HCT116 (cell line): ENCODE results near the gene SLAMF6. TPM values are rescaled to one million over a fixed set of nuclear protein-coding genes. Genes with fewer than 3 reads are reported as not detected.

ENCODE experiments used
- ATAC-seq: fragments of 200-7000 bp; cut with Tn5 transposase; 2 replicates; pipeline ENCODE4 v1.9.1; 2020; ENCODE audit warnings: mild to moderate bottlenecking, moderate library complexity
- BruUV-seq: library from RNA; stranded (reverse); fragments of 400-500 nt; replicated peaks from 2 replicates; lab custom pipeline; 2021; lab: Mats Ljungman, UMichigan
- CTCF ChIA-PET: fragments of 300-600 bp; sonication (Branson Sonifier 250); formaldehyde crosslinking; loops from one replicate; lab custom pipeline; 2021; ENCODE audit warnings: antibody characterized with exemption; lab: Charles Lee
- POLR2A ChIA-PET: fragments of 300-600, 350-600 bp; sonication (Branson Sonifier 250); formaldehyde crosslinking; loops from one replicate; lab custom pipeline; 2021; ENCODE audit warnings: antibody characterized with exemption; lab: Charles Lee
- RAD21 ChIA-PET, 2 experiments: fragments of 300-600 bp; sonication (Branson Sonifier 250); formaldehyde crosslinking; loops; one replicate each; lab custom pipeline; 2023; ENCODE audit warnings: low total read pairs in 2 of 2; ENCODE audit not compliant: uncharacterized antibody in 2 of 2, unreplicated experiment in 2 of 2, low non-redundant PET in 1 of 2; lab: Charles Lee
- DNase-seq: peaks from one replicate; pipeline ENCODE4 v3.0.0-alpha.2; 2010; ENCODE audit warnings: low read depth, low spot score
- H2AFZ ChIP-seq: fragments of 200-600 bp; shearing (Covaris generic), sonication (generic); 2 replicates; pipeline ENCODE4 v1.6.1; 2017; ENCODE audit warnings: low read depth, mixed run types, mixed read lengths, antibody characterized with exemption, low read length; ENCODE audit not compliant: poor library complexity, severe bottlenecking
- H3K27ac ChIP-seq: 2 replicates; pipeline ENCODE4 v1.5.1; 2012; ENCODE audit warnings: low read depth, low read length
- H3K27me3 ChIP-seq: fragments of 200-600 bp; sonication (generic); 2 replicates; pipeline ENCODE4 v1.6.1; 2016; ENCODE audit warnings: mixed run types, low read length, mixed read lengths; ENCODE audit not compliant: insufficient read depth
- H3K36me3 ChIP-seq, 2 experiments: fragments of 200-500 bp in 1 of 2; fragments of 200-600 bp in 1 of 2; sonication (Bioruptor generic) in 1 of 2; sonication (generic) in 1 of 2; 2 replicates each; pipeline versions ENCODE4 v1.5.1 to v1.6.1; 2014 to 2016; ENCODE audit warnings: low read length in 2 of 2, inconsistent platforms in 1 of 2, mixed read lengths in 1 of 2, mixed run types in 1 of 2; ENCODE audit not compliant: insufficient read depth in 2 of 2, control insufficient read depth in 1 of 2
- H3K4me1 ChIP-seq, 2 experiments: fragments of 200-600 bp in 1 of 2; sonication (generic) in 1 of 2; 2 replicates each; pipeline versions ENCODE4 v1.5.1 to v1.6.1; 2012 to 2017; ENCODE audit warnings: low read length in 2 of 2, inconsistent platforms in 1 of 2, mild to moderate bottlenecking in 1 of 2, mixed read lengths in 1 of 2, mixed run types in 1 of 2, moderate library complexity in 1 of 2; ENCODE audit not compliant: insufficient read depth in 2 of 2, control insufficient read depth in 1 of 2
- H3K4me2 ChIP-seq: fragments of 200-600 bp; sonication (generic); 2 replicates; pipeline ENCODE4 v1.6.1; 2017; ENCODE audit warnings: mixed run types, low read length, mixed read lengths
- H3K4me3 ChIP-seq, 2 experiments: fragments of 200-600 bp in 1 of 2; sonication (generic) in 1 of 2; replicated peaks in 1 of 2; 2 replicates each; pipeline ENCODE4 v1.5.1; 2011 to 2016; ENCODE audit warnings: low read length in 2 of 2, control low read depth in 1 of 2, low read depth in 1 of 2, mild to moderate bottlenecking in 1 of 2, mixed read lengths in 1 of 2, mixed run types in 1 of 2
- H3K79me2 ChIP-seq: fragments of 200-600 bp; sonication (generic); 2 replicates; pipeline ENCODE4 v1.6.1; 2017; ENCODE audit warnings: mild to moderate bottlenecking, mixed run types, low read length, moderate library complexity, mixed read lengths; ENCODE audit not compliant: insufficient read depth
- H3K9ac ChIP-seq: fragments of 200-600 bp; sonication (generic); 2 replicates; pipeline ENCODE4 v1.6.1; 2016; ENCODE audit warnings: low read length, mixed read lengths
- H3K9me2 ChIP-seq: fragments of 200-600 bp; sonication (generic), shearing (Covaris generic); 2 replicates; pipeline ENCODE4 v1.6.1; 2017; ENCODE audit warnings: mixed run types, mild to moderate bottlenecking, moderate library complexity; ENCODE audit not compliant: insufficient read depth
- H3K9me3 ChIP-seq, 2 experiments: fragments of 200-500 bp in 1 of 2; fragments of 200-600 bp in 1 of 2; sonication (Bioruptor generic) in 1 of 2; sonication (generic) in 1 of 2; 2 replicates each; pipeline ENCODE4 v1.6.1; 2014 to 2017; ENCODE audit warnings: low read length in 2 of 2, mixed read lengths in 2 of 2, inconsistent platforms in 1 of 2, low read depth in 1 of 2, mild to moderate bottlenecking in 1 of 2, mixed run types in 1 of 2, moderate library complexity in 1 of 2; ENCODE audit not compliant: control insufficient read depth in 1 of 2, insufficient read depth in 1 of 2
- H4K20me1 ChIP-seq: fragments of 200-600 bp; sonication (generic), shearing (Covaris generic); 2 replicates; pipeline ENCODE4 v1.6.1; 2017; ENCODE audit warnings: mixed run types, mild to moderate bottlenecking, moderate library complexity; ENCODE audit not compliant: insufficient read depth
- ATF3 ChIP-seq: IDR thresholded peaks from 2 replicates; pipeline ENCODE4 v1.6.1; 2012
- CBX3 ChIP-seq: IDR thresholded peaks from 2 replicates; pipeline ENCODE4 v1.6.1; 2012; ENCODE audit warnings: low read depth
- CTCF ChIP-seq, 3 experiments: fragments of 200-600 bp in 1 of 3; sonication (generic) in 1 of 3; IDR thresholded peaks in 2 of 3; conservative IDR thresholded peaks in 1 of 3; 2 replicates each; pipeline ENCODE4 v1.5.1; 2012 to 2017; ENCODE audit warnings: low read depth in 2 of 3, low read length in 2 of 3, antibody characterized with exemption in 1 of 3, borderline replicate concordance in 1 of 3, control low read depth in 1 of 3, mild to moderate bottlenecking in 1 of 3, mixed read lengths in 1 of 3, mixed run types in 1 of 3, moderate library complexity in 1 of 3; ENCODE audit not compliant: insufficient read depth in 1 of 3
- EGR1 ChIP-seq: IDR thresholded peaks from 2 replicates; pipeline ENCODE4 v1.6.1; 2012; ENCODE audit warnings: low read depth
- ELF1 ChIP-seq: IDR thresholded peaks from 2 replicates; pipeline ENCODE4 v1.6.1; 2012; ENCODE audit warnings: low read depth, borderline replicate concordance
- EZH2 ChIP-seq: fragments of 200-600 bp; sonication (generic); IDR thresholded peaks from 2 replicates; pipeline ENCODE4 v1.6.1; 2017; ENCODE audit warnings: antibody characterized with exemption, mixed run types
- EZH2phosphoT487 ChIP-seq: fragments of 200-600 bp; IDR thresholded peaks from 2 replicates; pipeline ENCODE4 v1.6.1; 2018; ENCODE audit warnings: antibody characterized with exemption, borderline replicate concordance
- MAX ChIP-seq: IDR thresholded peaks from 2 replicates; pipeline ENCODE4 v1.6.1; 2012
- POLR2AphosphoS5 ChIP-seq: IDR thresholded peaks from 2 replicates; pipeline ENCODE4 v1.6.1; 2011; ENCODE audit warnings: mild to moderate bottlenecking, low read depth, low read length, moderate library complexity
- RAD21 ChIP-seq: IDR thresholded peaks from 2 replicates; pipeline ENCODE4 v1.6.1; 2012; ENCODE audit warnings: low read depth, mild to moderate bottlenecking
- REST ChIP-seq: IDR thresholded peaks from 2 replicates; pipeline ENCODE4 v1.6.1; 2012; ENCODE audit warnings: low read depth
- SIN3A ChIP-seq: IDR thresholded peaks from 2 replicates; pipeline ENCODE4 v1.6.1; 2012; ENCODE audit warnings: low read depth
- SRF ChIP-seq: IDR thresholded peaks from 2 replicates; pipeline ENCODE4 v1.6.1; 2012; ENCODE audit warnings: low read depth
- TCF7L2 ChIP-seq: IDR thresholded peaks from 2 replicates; pipeline ENCODE4 v1.7.0; 2011; ENCODE audit warnings: borderline replicate concordance, inconsistent platforms; ENCODE audit not compliant: insufficient read depth, insufficient read length; ENCODE audit errors: extremely low read depth
- YY1 ChIP-seq: IDR thresholded peaks from 2 replicates; pipeline ENCODE4 v1.6.1; 2011; ENCODE audit warnings: low read length, low read depth, moderate library complexity, mild to moderate bottlenecking; ENCODE audit not compliant: insufficient replicate concordance; ENCODE audit errors: extremely low read depth
- ZBTB33 ChIP-seq: IDR thresholded peaks from 2 replicates; pipeline ENCODE4 v1.6.1; 2011; ENCODE audit warnings: mild to moderate bottlenecking, low read length, moderate library complexity; ENCODE audit not compliant: insufficient replicate concordance; ENCODE audit errors: extremely low read depth
- ZNF274 ChIP-seq: fragments of 200-500 bp; sonication (Bioruptor generic); IDR thresholded peaks from 2 replicates; pipeline ENCODE4 v1.6.1; 2014; ENCODE audit warnings: mild to moderate bottlenecking, low read depth, low read length, inconsistent platforms
- intact Hi-C: fragments of 100-400 bp; cut with micrococcal nuclease; formaldehyde crosslinking; loops from 2 replicates; pipeline ENCODE4 v1.10.0; 2022
- total RNA-seq: library from RNA; stranded (reverse); gene quantifications from one replicate; pipeline ENCODE4 v1.2.1, GENCODE V29; 2021; ENCODE audit not compliant: unreplicated experiment

The SLAMF6 gene
- total RNA-seq, 1 experiment from 2014 or later, result not detected

- BruUV-seq, result no TSS peak
- intact Hi-C loops, result no loop called here
- Histone ChIP-seq H3K9me3 (no peaks in the 10 kb centered on the region), H3K9me2 (no peaks in the 10 kb centered on the region), H3K27ac (no peak overlapping the region), H3K4me3 (no peak overlapping the region), H3K4me1 (no peaks in the 10 kb centered on the region), H3K36me3 (no peaks in the 10 kb centered on the region), H2AFZ (no peak overlapping the region), H3K4me2 (no peak overlapping the region), H4K20me1 (no peaks in the 10 kb centered on the region), H3K9ac (no peak overlapping the region), H3K27me3 (peaks cover 7% of the 10 kb centered on the region; the same call in 1 of the 2 replicates), H3K79me2 (no peaks in the 10 kb centered on the region)
- RAD21 ChIA-PET, result no interaction called here
- TF ChIP-seq MAX, result no peak
- TF ChIP-seq ELF1, result no peak
- no peak for TF ChIP-seq ZNF274
- no peak for TF ChIP-seq ATF3
- no peak for TF ChIP-seq YY1
- no peak for TF ChIP-seq SIN3A
- no peak for TF ChIP-seq REST
- no peak for TF ChIP-seq ZBTB33
- no peak for TF ChIP-seq CBX3
- no peak for TF ChIP-seq EZH2phosphoT487
- TF ChIP-seq TCF7L2, result no peak
- no peak for TF ChIP-seq SRF
- TF ChIP-seq POLR2AphosphoS5, result no peak
- no peak for TF ChIP-seq CTCF (IDR thresholded peaks at IDR 0.05 in 2 of 3, conservative IDR thresholded peaks at IDR 0.05 in 1 of 3; ENCODE audit: borderline replicate concordance in 1 of 3, insufficient read depth in 1 of 3, low read depth in 2 of 3, low read length in 2 of 3)
- no peak for TF ChIP-seq EGR1
- no peak for TF ChIP-seq RAD21
- TF ChIP-seq EZH2, result no peak
- no peak for ATAC-seq
- DNase-seq, result no peak
- POLR2A ChIA-PET, result no interaction called here
- CTCF ChIA-PET, result no interaction called here
Observed at GRCh38 chr1:160504651-160505050, 18.4 kb downstream of the SLAMF6 start.
